Esophagus muscularis mucosa (tissue), 3 donors: ENCODE results near the gene UBE2B.

Experiments used
- POLR2A ChIP-seq: fragments of 450-650 bp; IDR thresholded peaks from one replicate; pipeline ENCODE4 v1.6.1; 2017; ENCODE audit warnings: antibody characterized with exemption, moderate library complexity, mild to moderate bottlenecking, low read depth
- TF ChIP-seq, protein P1 (sequence below), 3 experiments: fragments of 200-600 bp in 2 of 3; fragments of 450-650 bp in 1 of 3; sonication (generic) in 2 of 3; IDR thresholded peaks; one replicate each; pipeline ENCODE4 v1.5.1; 2017 to 2019; ENCODE audit warnings: antibody characterized with exemption in 3 of 3, mild to moderate bottlenecking in 2 of 3, moderate library complexity in 1 of 3

- TF ChIP-seq, protein P1, sequence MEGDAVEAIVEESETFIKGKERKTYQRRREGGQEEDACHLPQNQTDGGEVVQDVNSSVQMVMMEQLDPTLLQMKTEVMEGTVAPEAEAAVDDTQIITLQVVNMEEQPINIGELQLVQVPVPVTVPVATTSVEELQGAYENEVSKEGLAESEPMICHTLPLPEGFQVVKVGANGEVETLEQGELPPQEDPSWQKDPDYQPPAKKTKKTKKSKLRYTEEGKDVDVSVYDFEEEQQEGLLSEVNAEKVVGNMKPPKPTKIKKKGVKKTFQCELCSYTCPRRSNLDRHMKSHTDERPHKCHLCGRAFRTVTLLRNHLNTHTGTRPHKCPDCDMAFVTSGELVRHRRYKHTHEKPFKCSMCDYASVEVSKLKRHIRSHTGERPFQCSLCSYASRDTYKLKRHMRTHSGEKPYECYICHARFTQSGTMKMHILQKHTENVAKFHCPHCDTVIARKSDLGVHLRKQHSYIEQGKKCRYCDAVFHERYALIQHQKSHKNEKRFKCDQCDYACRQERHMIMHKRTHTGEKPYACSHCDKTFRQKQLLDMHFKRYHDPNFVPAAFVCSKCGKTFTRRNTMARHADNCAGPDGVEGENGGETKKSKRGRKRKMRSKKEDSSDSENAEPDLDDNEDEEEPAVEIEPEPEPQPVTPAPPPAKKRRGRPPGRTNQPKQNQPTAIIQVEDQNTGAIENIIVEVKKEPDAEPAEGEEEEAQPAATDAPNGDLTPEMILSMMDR (IDR thresholded peaks at IDR 0.05) = no peak
- no peak for TF ChIP-seq POLR2A
Observed at GRCh38 chr5:134411228-134411545, 39.8 kb downstream of the UBE2B start.
